ENCODE data around the gene ELP1. TPM values are rescaled to one million over a fixed set of nuclear protein-coding genes. Genes with fewer than 3 reads are reported as not detected.
"Not testable (repeated sequence)": the region's sequence is repeated elsewhere in the genome, so short reads cannot be mapped to it uniquely, and the experiment has no call there.

The ELP1 gene
- total and polyA plus RNA-seq, 4 donors, result 4.3 to 20.0 (median 16.7) TPM

DNA sequence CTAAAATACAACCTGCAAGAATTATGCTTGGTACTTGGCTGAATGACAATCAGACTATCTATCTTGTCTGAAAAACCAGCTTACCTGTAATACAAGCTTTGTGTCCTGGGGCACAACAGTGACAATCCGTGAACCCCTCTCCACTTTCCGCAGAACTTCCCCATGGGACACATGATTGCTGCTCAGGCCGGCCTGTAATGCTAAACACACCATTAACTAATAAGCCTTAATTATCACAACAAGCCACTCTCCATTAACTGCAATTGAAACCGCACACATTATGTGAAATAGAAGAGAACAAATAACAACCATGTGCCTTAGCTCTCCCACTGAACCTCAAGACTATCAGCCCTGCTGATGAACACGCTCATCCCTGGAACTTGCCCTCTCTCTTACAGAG, 33.7 kb downstream of the ELP1 start:
- no peak for DNase-seq
- H3K4me1 ChIP-seq (ENCODE audit: control insufficient read depth in 1 of 2, insufficient read depth in 2 of 2, low read length in 2 of 2), result no peaks in the 10 kb centered on the region
- no peaks in the 10 kb centered on the region for H3K9me3 ChIP-seq (ENCODE audit: control insufficient read depth, low read length)
- WGBS, 2 donors, result 72 to 85% methylated on average over 5 of the region's 5 CpGs
- no peak for ATAC-seq (ENCODE audit: low FRiP score)
- H3K4me3 ChIP-seq (ENCODE audit: low read length in 2 of 2), result no peak overlapping the region
- H3K27me3 ChIP-seq (ENCODE audit: control insufficient read depth in 1 of 2, insufficient read depth in 2 of 2, low read length in 1 of 2), result no peaks in the 10 kb centered on the region
- H3K36me3 ChIP-seq (ENCODE audit: control insufficient read depth in 1 of 2, insufficient read depth in 2 of 2, low read length in 1 of 2), result peaks cover 10 to 12% of the 10 kb centered on the region in 2 donors
- intact Hi-C loops (cut with DNase I), result loop anchor here in 1 of 2 donors (10.0 kb wide), 1 partner anchor 65 kb away; no protein-coding TSS in a partner anchor
- no peak overlapping the region for H3K27ac ChIP-seq (ENCODE audit: low read depth in 1 of 2, low read length in 2 of 2)

- H3K4me1 ChIP-seq (ENCODE audit: control insufficient read depth in 1 of 2, insufficient read depth in 2 of 2, low read length in 2 of 2); H3K27me3 ChIP-seq (ENCODE audit: control insufficient read depth in 1 of 2, insufficient read depth in 2 of 2, low read length in 1 of 2); H3K9me3 ChIP-seq (ENCODE audit: control insufficient read depth, low read length); H3K4me3 ChIP-seq (ENCODE audit: low read length in 2 of 2); H3K27ac ChIP-seq (ENCODE audit: low read depth in 1 of 2, low read length in 2 of 2); DNase-seq; intact Hi-C loops (cut with DNase I); ATAC-seq (ENCODE audit: low FRiP score): not testable (repeated sequence)
- H3K36me3 ChIP-seq (ENCODE audit: control insufficient read depth in 1 of 2, insufficient read depth in 2 of 2, low read length in 1 of 2), result peaks cover 12 to 13% of the 10 kb centered on the region in 2 donors
- 87 to 88% methylated on average over 8 of the region's 8 CpGs for WGBS, 2 donors
Observed at GRCh38 chr9:108899023-108899695, 34.8 kb downstream of the ELP1 start.

DNA sequence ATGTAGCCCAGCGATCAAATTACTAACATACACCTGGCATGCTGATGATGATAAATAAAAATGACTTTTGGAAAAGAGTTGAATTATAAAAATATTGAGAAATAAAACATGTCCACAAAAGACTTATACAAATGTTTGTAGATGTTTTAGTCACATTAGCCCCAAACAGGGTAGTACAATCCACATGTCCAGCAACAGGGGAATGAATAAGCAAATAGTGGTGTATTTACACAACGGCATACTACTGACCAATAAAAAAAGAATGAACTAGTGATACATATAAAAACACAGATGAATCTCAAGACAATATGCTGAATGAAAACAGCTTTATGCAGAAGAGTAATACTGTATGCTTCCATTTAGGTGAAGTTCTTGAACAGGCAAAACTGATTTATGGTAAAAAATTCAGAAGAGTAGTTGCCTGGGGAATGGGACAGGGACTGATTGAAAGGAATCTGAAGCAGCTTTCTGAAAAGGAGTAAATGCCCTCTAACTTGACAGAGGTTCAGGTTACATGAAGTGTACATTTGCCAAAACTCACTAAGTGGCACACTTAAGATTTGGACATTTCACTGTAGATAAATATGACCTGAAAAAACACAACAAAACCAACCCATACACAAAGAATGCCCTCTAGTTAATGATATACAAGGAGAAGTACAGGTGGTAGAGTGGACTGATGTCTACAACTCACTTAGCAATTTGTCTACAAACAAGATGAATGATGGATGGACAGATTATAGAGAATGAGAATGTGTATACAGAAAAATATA, 36.4 kb downstream of the ELP1 start:
- Histone ChIP-seq H3K9me3 (ENCODE audit: control insufficient read depth, low read length) (no peaks in the 10 kb centered on the region), H3K27ac (ENCODE audit: low read depth in 1 of 2, low read length in 2 of 2) (no peak overlapping the region), H3K27me3 (ENCODE audit: control insufficient read depth in 1 of 2, insufficient read depth in 2 of 2, low read length in 1 of 2) (no peaks in the 10 kb centered on the region), H3K4me1 (ENCODE audit: control insufficient read depth in 1 of 2, insufficient read depth in 2 of 2, low read length in 2 of 2) (no peaks in the 10 kb centered on the region), H3K36me3 (ENCODE audit: control insufficient read depth in 1 of 2, insufficient read depth in 2 of 2, low read length in 1 of 2) (peaks cover 15 to 16% of the 10 kb centered on the region in 2 donors), H3K4me3 (ENCODE audit: low read length in 2 of 2) (no peak overlapping the region)
- DNase-seq, result no peak
- 91 to 92% methylated on average over 2 of the region's 2 CpGs for WGBS, 2 donors
- intact Hi-C loops (cut with DNase I), result no loop called here
- no peak for ATAC-seq (ENCODE audit: low FRiP score)

- WGBS, 2 donors, result 81 to 82% methylated on average over 4 of the region's 4 CpGs
- Histone ChIP-seq H3K4me1 (ENCODE audit: control insufficient read depth in 1 of 2, insufficient read depth in 2 of 2, low read length in 2 of 2) (no peaks in the 10 kb centered on the region), H3K27ac (ENCODE audit: low read depth in 1 of 2, low read length in 2 of 2) (no peak overlapping the region), H3K36me3 (ENCODE audit: control insufficient read depth in 1 of 2, insufficient read depth in 2 of 2, low read length in 1 of 2) (peaks cover 18 to 19% of the 10 kb centered on the region in 2 donors), H3K9me3 (ENCODE audit: control insufficient read depth, low read length) (no peaks in the 10 kb centered on the region), H3K4me3 (ENCODE audit: low read length in 2 of 2) (no peak overlapping the region), H3K27me3 (ENCODE audit: control insufficient read depth in 1 of 2, insufficient read depth in 2 of 2, low read length in 1 of 2) (no peaks in the 10 kb centered on the region)
- ATAC-seq (ENCODE audit: low FRiP score) (no peak), DNase-seq (no peak)
- intact Hi-C loops (cut with DNase I), result no loop called here
Observed at GRCh38 chr9:108894225-108894997, 39.5 kb downstream of the ELP1 start.

- Histone ChIP-seq H3K36me3 (ENCODE audit: control insufficient read depth in 1 of 2, insufficient read depth in 2 of 2, low read length in 1 of 2) (peaks cover 11 to 13% of the 10 kb centered on the region in 2 donors), H3K27ac (ENCODE audit: low read depth in 1 of 2, low read length in 2 of 2) (no peak overlapping the region)
- intact Hi-C loops (cut with DNase I), result no loop called here
Observed at GRCh38 chr9:108889649-108890067, 44.3 kb downstream of the ELP1 start.

GRCh38 chr9:108886594-108887271, 47.2 kb downstream of the ELP1 start:
- H3K36me3 ChIP-seq (ENCODE audit: control insufficient read depth in 1 of 2, insufficient read depth in 2 of 2, low read length in 1 of 2); H3K4me1 ChIP-seq (ENCODE audit: control insufficient read depth in 1 of 2, insufficient read depth in 2 of 2, low read length in 2 of 2); intact Hi-C loops (cut with DNase I); H3K27me3 ChIP-seq (ENCODE audit: control insufficient read depth in 1 of 2, insufficient read depth in 2 of 2, low read length in 1 of 2); H3K4me3 ChIP-seq (ENCODE audit: low read length in 2 of 2); H3K9me3 ChIP-seq (ENCODE audit: control insufficient read depth, low read length); ATAC-seq (ENCODE audit: low FRiP score); H3K27ac ChIP-seq (ENCODE audit: low read depth in 1 of 2, low read length in 2 of 2); DNase-seq: not testable (repeated sequence)
- 76 to 88% methylated on average over 3 of the region's 3 CpGs for WGBS, 2 donors

More at GRCh38 chr9:108889649-108890067, 44.3 kb downstream of the ELP1 start:
- Histone ChIP-seq H3K9me3 (ENCODE audit: control insufficient read depth, low read length) (no peaks in the 10 kb centered on the region), H3K4me1 (ENCODE audit: control insufficient read depth in 1 of 2, insufficient read depth in 2 of 2, low read length in 2 of 2) (peaks cover 0 to 2% of the 10 kb centered on the region in 2 donors), H3K4me3 (ENCODE audit: low read length in 2 of 2) (no peak overlapping the region), H3K27me3 (ENCODE audit: control insufficient read depth in 1 of 2, insufficient read depth in 2 of 2, low read length in 1 of 2) (no peaks in the 10 kb centered on the region)
- ATAC-seq (ENCODE audit: low FRiP score), result no peak
- no peak for DNase-seq
- 73 to 76% methylated on average over 4 of the region's 4 CpGs for WGBS, 2 donors

- DNase-seq (no peak), ATAC-seq (ENCODE audit: low FRiP score) (no peak)
- Histone ChIP-seq H3K4me3 (ENCODE audit: low read length in 2 of 2) (no peak overlapping the region), H3K27ac (ENCODE audit: low read depth in 1 of 2, low read length in 2 of 2) (peak overlapping the region in 1 of 2 donors; percentile 40), H3K9me3 (ENCODE audit: control insufficient read depth, low read length) (no peaks in the 10 kb centered on the region), H3K27me3 (ENCODE audit: control insufficient read depth in 1 of 2, insufficient read depth in 2 of 2, low read length in 1 of 2) (no peaks in the 10 kb centered on the region), H3K36me3 (ENCODE audit: control insufficient read depth in 1 of 2, insufficient read depth in 2 of 2, low read length in 1 of 2) (peaks cover 4% of the 10 kb centered on the region in 2 donors), H3K4me1 (ENCODE audit: control insufficient read depth in 1 of 2, insufficient read depth in 2 of 2, low read length in 2 of 2) (peaks cover 0 to 2% of the 10 kb centered on the region in 2 donors)
- intact Hi-C loops (cut with DNase I), result no loop called here
- 38% methylated on average over 1 of the region's 1 CpG for WGBS, 2 donors
Observed at GRCh38 chr9:108885643-108886348, 48.1 kb downstream of the ELP1 start.

- peaks cover 4 to 5% of the 10 kb centered on the region in 2 donors for H3K36me3 ChIP-seq (ENCODE audit: control insufficient read depth in 1 of 2, insufficient read depth in 2 of 2, low read length in 1 of 2)
Observed at GRCh38 chr9:108884701-108885100, 49.2 kb downstream of the ELP1 start.

More at GRCh38 chr9:108884701-108885100, 49.2 kb downstream of the ELP1 start:
- DNase-seq, result no peak
- Histone ChIP-seq H3K27me3 (ENCODE audit: control insufficient read depth in 1 of 2, insufficient read depth in 2 of 2, low read length in 1 of 2) (no peaks in the 10 kb centered on the region), H3K27ac (ENCODE audit: low read depth in 1 of 2, low read length in 2 of 2) (no peak overlapping the region), H3K4me3 (ENCODE audit: low read length in 2 of 2) (no peak overlapping the region), H3K9me3 (ENCODE audit: control insufficient read depth, low read length) (no peaks in the 10 kb centered on the region), H3K4me1 (ENCODE audit: control insufficient read depth in 1 of 2, insufficient read depth in 2 of 2, low read length in 2 of 2) (peaks cover 0 to 2% of the 10 kb centered on the region in 2 donors)
- intact Hi-C loops (cut with DNase I), result no loop called here
- ATAC-seq (ENCODE audit: low FRiP score), result no peak
- 89 to 90% methylated on average over 3 of the region's 3 CpGs for WGBS, 2 donors
